Loucy (cell line): ENCODE results near the gene IFNK.

ENCODE experiments used
- EZH2phosphoT487 ChIP-seq: fragments of 200-600 bp; IDR thresholded peaks from 2 replicates; pipeline ENCODE4 v1.6.1; 2018; ENCODE audit warnings: antibody characterized with exemption, mild to moderate bottlenecking, moderate library complexity, borderline replicate concordance
- TF ChIP-seq, protein P1 (sequence below): fragments of 200-600 bp; sonication (generic); conservative IDR thresholded peaks from 2 replicates; pipeline ENCODE4 v1.5.1; 2014; ENCODE audit warnings: mild to moderate bottlenecking, antibody characterized with exemption, low read length

- TF ChIP-seq, protein P1, sequence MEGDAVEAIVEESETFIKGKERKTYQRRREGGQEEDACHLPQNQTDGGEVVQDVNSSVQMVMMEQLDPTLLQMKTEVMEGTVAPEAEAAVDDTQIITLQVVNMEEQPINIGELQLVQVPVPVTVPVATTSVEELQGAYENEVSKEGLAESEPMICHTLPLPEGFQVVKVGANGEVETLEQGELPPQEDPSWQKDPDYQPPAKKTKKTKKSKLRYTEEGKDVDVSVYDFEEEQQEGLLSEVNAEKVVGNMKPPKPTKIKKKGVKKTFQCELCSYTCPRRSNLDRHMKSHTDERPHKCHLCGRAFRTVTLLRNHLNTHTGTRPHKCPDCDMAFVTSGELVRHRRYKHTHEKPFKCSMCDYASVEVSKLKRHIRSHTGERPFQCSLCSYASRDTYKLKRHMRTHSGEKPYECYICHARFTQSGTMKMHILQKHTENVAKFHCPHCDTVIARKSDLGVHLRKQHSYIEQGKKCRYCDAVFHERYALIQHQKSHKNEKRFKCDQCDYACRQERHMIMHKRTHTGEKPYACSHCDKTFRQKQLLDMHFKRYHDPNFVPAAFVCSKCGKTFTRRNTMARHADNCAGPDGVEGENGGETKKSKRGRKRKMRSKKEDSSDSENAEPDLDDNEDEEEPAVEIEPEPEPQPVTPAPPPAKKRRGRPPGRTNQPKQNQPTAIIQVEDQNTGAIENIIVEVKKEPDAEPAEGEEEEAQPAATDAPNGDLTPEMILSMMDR = no peak
- no peak for TF ChIP-seq EZH2phosphoT487
Measured at GRCh38 chr9:27510780-27511179, 13.3 kb upstream of the IFNK start.
